A673 (cell line): Measurements from ENCODE around the gene ZDHHC11B. TPM values are rescaled to one million over a fixed set of nuclear protein-coding genes. Genes with fewer than 3 reads are reported as not detected.
"Not testable (repeated sequence)": the region's sequence is repeated elsewhere in the genome, so short reads cannot be mapped to it uniquely, and the experiment has no call there.

Experiments used
- BruUV-seq: library from RNA; stranded (reverse); fragments of 400-500 nt; replicated peaks from 2 replicates; lab custom pipeline; 2021; lab: Mats Ljungman, UMichigan
- CTCF ChIA-PET: fragments of 300-600 bp; sonication (Branson Sonifier 250); formaldehyde crosslinking; loops from one replicate; lab custom pipeline; 2022; ENCODE audit warnings: antibody characterized with exemption; lab: Charles Lee
- POLR2A ChIA-PET: fragments of 300-600 bp; sonication (Branson Sonifier 250); formaldehyde crosslinking; loops from one replicate; lab custom pipeline; 2022; ENCODE audit warnings: antibody characterized with exemption; ENCODE audit not compliant: low non-redundant PET; lab: Charles Lee
- DNase-seq: peaks from one replicate; pipeline ENCODE4 v3.0.0-alpha.2; 2015; ENCODE audit warnings: low spot score
- H3K27ac ChIP-seq: fragments of 200-600 bp; sonication (generic); 2 replicates; pipeline ENCODE4 v1.5.1; 2016; ENCODE audit warnings: mixed run types, low read depth, mild to moderate bottlenecking, mixed read lengths, antibody characterized with exemption, low read length; ENCODE audit not compliant: poor library complexity, severe bottlenecking
- H3K27me3 ChIP-seq: fragments of 200-600 bp; sonication (generic); replicated peaks from 2 replicates; pipeline ENCODE4 v1.6.1; 2017; ENCODE audit warnings: mixed run types, low read depth, mild to moderate bottlenecking, mixed read lengths, antibody characterized with exemption, low read length; ENCODE audit not compliant: insufficient read depth, poor library complexity
- H3K36me3 ChIP-seq: fragments of 200-600 bp; sonication (generic); 2 replicates; pipeline ENCODE4 v1.6.1; 2016; ENCODE audit warnings: mixed run types, mild to moderate bottlenecking, mixed read lengths, antibody characterized with exemption, low read length; ENCODE audit not compliant: insufficient read depth, poor library complexity, severe bottlenecking
- H3K4me1 ChIP-seq: fragments of 200-600 bp; sonication (generic); 2 replicates; pipeline ENCODE4 v1.6.1; 2017; ENCODE audit warnings: mixed run types, mild to moderate bottlenecking, mixed read lengths, antibody characterized with exemption, low read length; ENCODE audit not compliant: insufficient read depth, poor library complexity, severe bottlenecking
- H3K4me3 ChIP-seq: fragments of 200-600 bp; sonication (generic); 2 replicates; pipeline ENCODE4 v1.5.1; 2016; ENCODE audit warnings: low read depth, mixed run types, mild to moderate bottlenecking, mixed read lengths, low read length; ENCODE audit not compliant: poor library complexity, severe bottlenecking
- H3K9me3 ChIP-seq: fragments of 200-600 bp; sonication (generic); 2 replicates; pipeline ENCODE4 v1.6.1; 2016; ENCODE audit warnings: mixed run types, low read depth, mild to moderate bottlenecking, mixed read lengths, antibody characterized with exemption, low read length; ENCODE audit not compliant: poor library complexity, severe bottlenecking
- intact Hi-C: fragments of 100-400 bp; cut with micrococcal nuclease; formaldehyde crosslinking; loops from one replicate; pipeline ENCODE4 v1.10.0; 2022; ENCODE audit not compliant: unreplicated experiment
- total RNA-seq: library from RNA; stranded (reverse); gene quantifications from 2 replicates; pipeline ENCODE4 v1.2.3, GENCODE V29; 2021

The ZDHHC11B gene
- total RNA-seq, 1 experiment from 2014 or later, result 1.3 TPM

GRCh38 chr5:680836-681235 is 103.7 kb downstream of the ZDHHC11B start:
- DNase-seq, H3K9me3 ChIP-seq, POLR2A ChIA-PET, H3K27ac ChIP-seq, BruUV-seq, H3K4me1 ChIP-seq, H3K36me3 ChIP-seq, CTCF ChIA-PET, H3K27me3 ChIP-seq, H3K4me3 ChIP-seq: not testable (repeated sequence)
- intact Hi-C loops, result loop anchor here (5.0 kb wide), 1 partner anchor 96 kb away; no protein-coding TSS in a partner anchor

- H3K27me3 ChIP-seq, DNase-seq, CTCF ChIA-PET, H3K4me1 ChIP-seq, H3K4me3 ChIP-seq, POLR2A ChIA-PET, H3K36me3 ChIP-seq, H3K9me3 ChIP-seq, H3K27ac ChIP-seq, BruUV-seq: not testable (repeated sequence)
- intact Hi-C loops, result loop anchor here (5.0 kb wide), 1 partner anchor 97 kb away; no protein-coding TSS in a partner anchor
Observed at GRCh38 chr5:680118-680795, 104.3 kb downstream of the ZDHHC11B start.

GRCh38 chr5:679166-679895 is 105.2 kb downstream of the ZDHHC11B start:
- POLR2A ChIA-PET, H3K4me1 ChIP-seq, H3K36me3 ChIP-seq, H3K4me3 ChIP-seq, DNase-seq, H3K27me3 ChIP-seq, H3K9me3 ChIP-seq, H3K27ac ChIP-seq, BruUV-seq, intact Hi-C loops, CTCF ChIA-PET: not testable (repeated sequence)

GRCh38 chr5:678521-678920 is 106.0 kb downstream of the ZDHHC11B start:
- BruUV-seq, DNase-seq, H3K27ac ChIP-seq, H3K4me1 ChIP-seq, H3K9me3 ChIP-seq, H3K27me3 ChIP-seq, POLR2A ChIA-PET, H3K36me3 ChIP-seq, H3K4me3 ChIP-seq, intact Hi-C loops, CTCF ChIA-PET: not testable (repeated sequence)
